NCI-H748 treated with DMSO at 0.1 percent for 48 hours (cell line): ENCODE results near the gene SNRPE.
"Not testable (repeated sequence)": the region's sequence is repeated elsewhere in the genome, so short reads cannot be mapped to it uniquely, and the experiment has no call there.

Experiments used
- DNase-seq: peaks from one replicate; lab custom pipeline; 2025; lab: John Stamatoyannopoulos, UW

SNRPE gene

DNA sequence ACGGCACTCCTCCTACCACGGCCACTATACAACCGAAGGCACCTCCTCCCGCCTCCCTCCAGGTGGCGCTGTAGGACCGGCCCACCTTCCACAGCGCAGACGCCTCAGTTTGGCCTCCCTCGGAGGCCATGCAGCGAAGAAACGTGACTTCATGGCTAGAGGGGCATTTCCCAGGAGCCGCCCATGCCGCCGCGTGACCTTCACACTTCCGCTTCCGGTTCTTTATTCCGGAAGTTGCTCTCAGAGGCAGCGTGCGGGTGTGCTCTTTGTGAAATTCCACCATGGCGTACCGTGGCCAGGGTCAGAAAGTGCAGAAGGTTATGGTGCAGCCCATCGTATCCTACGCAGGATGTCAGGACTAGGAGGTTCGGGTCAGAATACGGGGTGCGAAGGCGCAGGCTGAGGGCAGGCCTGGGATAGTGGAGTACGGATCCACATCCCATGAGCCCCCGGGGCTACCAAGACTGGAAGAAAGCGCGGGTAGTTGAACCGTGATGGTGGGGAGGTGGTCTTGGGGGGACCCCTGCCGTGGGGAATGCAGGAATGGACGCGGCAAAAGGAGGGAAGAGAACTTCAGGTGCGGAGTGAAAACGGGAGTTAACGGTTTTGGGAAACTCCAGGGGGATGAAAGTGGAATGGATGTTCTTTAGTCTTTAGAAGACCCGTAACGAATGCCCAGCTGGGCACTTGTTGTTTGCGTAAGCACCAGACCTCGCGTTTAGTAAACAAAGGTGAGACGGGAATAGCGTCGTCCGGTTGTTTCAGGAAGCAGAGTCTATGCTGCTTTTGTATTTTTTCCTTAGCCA is at the start of gene SNRPE:
SNRPE (plus strand) TSS at position 221 of the 806 bp plus-strand sequence; CDS start at position 282, 61 bp downstream.
- peak; percentile 80 for DNase-seq

- no peak for DNase-seq
Observed at GRCh38 chr1:203813581-203814341, 47.6 kb upstream of the SNRPE start.

GRCh38 chr1:203818399-203818798 is 43.0 kb upstream of the SNRPE start:
- DNase-seq: no peak

- DNase-seq: no peak
Observed at GRCh38 chr1:203823306-203823705, 38.1 kb upstream of the SNRPE start.

GRCh38 chr1:203826175-203826574 is 35.2 kb upstream of the SNRPE start:
- DNase-seq: no peak

DNA sequence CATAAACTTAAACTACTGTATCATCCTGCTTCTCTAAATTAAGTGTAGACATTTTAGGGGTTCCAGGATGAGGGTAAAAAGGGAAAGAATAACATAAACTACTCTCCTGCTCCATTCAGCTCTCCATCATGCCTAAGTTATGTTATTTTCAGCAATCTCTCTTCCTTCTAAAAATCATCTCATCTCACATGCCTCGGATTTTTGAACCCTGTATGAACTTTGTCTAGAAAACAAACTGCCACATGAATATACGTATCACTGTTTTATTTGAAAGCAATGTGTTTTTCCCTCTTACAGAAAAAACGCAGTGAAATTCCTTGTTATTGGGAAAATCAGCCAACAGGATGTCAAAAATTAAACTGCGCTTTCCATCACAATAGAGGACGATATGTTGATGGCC is 33.4 kb upstream of the SNRPE start:
- no peak for DNase-seq

- DNase-seq: no peak
Observed at GRCh38 chr1:203828503-203828902, 32.9 kb upstream of the SNRPE start.

GRCh38 chr1:203829247-203829646 is 32.2 kb upstream of the SNRPE start:
- not testable (repeated sequence) for DNase-seq

GRCh38 chr1:203835476-203835875 is 25.9 kb upstream of the SNRPE start:
- no peak for DNase-seq

- no peak for DNase-seq
Observed at GRCh38 chr1:203839081-203839480, 22.3 kb upstream of the SNRPE start.

DNA sequence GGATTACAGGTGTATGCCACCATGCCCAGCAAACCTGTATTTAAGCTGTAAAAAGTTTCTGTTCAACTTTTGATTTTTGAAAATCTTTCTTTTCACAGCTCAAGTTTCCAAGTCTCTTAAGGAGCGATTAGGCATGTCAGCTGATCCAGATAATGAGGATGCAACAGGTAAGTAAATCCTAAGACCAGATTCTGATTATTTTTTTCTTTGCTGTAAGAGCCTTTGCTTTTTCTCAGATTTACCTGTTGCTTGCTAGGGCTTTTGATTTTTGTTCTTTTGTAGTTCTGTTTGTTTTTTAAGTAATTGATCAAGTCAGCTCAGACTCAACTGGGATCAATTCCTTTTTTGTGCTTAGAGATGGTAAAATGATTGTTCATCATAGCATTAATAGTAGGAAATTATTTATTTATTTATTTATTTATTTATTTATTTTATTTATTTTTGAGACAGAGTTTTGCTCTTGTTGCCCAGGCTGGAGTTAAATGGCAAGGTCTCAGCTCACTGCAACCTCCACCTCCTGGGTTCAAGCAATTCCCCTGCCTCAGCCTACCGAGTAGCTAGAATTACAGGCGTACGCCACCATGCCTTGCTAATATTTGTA is 21.1 kb upstream of the SNRPE start:
- no peak for DNase-seq

DNA sequence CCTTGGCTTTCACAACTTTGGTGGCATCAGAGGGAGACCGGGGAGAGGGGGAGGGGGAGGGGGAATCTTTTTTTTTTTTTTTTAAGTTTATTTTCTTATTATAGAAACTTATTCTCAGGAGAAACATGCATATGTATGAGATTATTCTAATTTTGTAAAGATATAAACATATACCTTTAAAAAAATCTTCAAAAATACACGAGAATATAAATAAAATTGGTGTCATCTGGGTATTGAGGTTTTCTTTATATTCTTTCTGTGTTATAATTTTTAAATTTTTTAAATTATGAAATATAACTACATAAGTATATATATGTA is 18.9 kb upstream of the SNRPE start:
- no peak for DNase-seq

DNA sequence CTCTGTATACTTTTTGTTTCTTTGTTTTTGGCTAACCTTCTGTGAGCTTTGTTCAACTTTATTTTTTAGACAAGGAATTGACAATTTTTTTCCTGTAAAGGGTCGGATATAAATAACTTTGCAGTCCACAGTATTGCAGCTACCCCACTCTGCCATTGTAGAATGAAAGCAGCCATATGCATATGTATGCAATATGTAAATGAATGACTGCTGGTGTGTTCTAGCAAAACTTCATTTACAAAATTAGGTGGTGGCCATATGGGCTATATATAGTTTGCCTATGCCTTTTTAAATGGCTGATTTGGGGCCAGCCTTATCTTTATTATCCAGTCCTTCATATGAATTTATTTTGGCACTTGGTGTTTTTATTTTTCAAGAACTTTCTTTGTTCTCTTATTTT is 18.0 kb upstream of the SNRPE start:
- DNase-seq: no peak

DNA sequence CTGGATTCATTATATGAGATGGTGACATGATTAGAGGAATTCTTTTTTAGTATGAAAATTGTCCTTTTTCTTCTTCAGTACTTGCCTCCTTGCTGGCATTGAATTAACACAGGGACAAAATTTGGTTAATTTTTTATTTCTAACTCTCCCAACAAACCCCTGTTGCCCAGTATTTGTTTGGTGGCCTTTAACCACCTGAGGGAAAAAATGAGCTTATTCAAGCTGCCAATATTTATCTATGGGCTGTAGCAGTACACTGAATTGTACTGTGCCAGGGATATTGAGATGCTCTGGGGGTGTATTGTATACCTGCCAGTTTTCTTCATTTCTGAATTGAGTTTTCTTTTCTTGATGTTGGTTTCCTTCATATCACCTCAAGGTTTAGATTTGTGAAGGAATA is 8.3 kb upstream of the SNRPE start:
- DNase-seq: not testable (repeated sequence)

DNA sequence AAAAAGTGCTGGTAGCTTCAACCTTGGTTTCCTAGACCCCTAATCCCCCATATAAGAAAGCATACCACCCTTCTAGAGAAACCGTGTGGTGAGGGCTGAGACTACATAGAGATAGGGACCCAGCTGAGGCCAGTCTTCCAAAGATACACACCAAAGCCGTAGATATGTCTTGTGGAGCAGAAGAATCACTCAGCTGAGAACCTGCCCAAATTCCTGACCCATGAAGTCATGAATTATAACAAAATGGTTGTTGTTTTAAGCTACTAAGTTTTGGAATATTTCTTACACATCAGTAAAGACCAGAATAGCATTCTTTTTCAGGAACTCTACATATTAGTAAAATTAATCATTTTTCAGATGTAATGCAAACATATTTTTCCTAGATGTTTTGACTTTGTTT is 3.3 kb upstream of the SNRPE start:
- no peak for DNase-seq

DNA sequence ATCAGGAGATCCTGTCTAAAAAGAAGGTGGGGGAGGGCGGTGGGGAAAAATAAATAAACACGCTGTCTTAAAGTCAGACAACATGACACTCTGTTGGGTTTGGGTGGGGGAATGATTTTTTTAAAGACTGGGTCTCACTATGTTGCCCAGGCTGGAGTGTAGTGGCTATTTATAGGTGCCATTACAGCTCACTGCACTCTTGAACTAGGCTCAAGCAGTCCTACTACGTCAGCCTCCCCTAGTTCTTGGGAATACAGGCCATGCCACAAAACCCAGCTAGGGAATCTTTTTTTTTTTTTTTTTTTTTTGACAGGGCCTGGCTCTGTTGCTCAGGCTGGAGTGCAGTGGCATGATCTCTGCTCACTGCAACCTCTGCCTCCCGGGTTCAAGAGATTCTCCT is 2.4 kb upstream of the SNRPE start:
- DNase-seq: no peak

GRCh38 chr1:203860396-203861025 is 888 bp upstream of the SNRPE start:
- DNase-seq: no peak

- DNase-seq: no peak
Observed at GRCh38 chr1:203867802-203868201, 6.4 kb downstream of the SNRPE start.

DNA sequence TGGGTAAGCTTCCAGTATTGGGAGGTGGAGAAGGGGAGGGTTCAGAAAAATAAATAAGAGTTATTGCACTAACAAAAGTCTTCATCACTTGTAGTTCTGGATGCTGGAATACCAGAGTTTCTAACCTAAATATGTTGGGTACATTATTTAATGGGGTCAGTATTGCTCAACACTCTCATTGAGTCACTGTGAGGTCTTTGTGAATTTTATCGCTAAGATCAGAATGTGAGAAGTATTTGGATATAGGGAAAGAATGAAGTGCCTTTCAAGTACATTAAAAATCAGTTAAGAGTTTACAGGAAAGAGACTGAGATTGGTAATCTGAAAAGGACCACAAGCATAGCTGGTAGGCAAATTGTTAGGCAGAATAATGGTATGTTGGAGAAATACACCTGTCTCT is 8.8 kb downstream of the SNRPE start:
- DNase-seq: no peak

DNA sequence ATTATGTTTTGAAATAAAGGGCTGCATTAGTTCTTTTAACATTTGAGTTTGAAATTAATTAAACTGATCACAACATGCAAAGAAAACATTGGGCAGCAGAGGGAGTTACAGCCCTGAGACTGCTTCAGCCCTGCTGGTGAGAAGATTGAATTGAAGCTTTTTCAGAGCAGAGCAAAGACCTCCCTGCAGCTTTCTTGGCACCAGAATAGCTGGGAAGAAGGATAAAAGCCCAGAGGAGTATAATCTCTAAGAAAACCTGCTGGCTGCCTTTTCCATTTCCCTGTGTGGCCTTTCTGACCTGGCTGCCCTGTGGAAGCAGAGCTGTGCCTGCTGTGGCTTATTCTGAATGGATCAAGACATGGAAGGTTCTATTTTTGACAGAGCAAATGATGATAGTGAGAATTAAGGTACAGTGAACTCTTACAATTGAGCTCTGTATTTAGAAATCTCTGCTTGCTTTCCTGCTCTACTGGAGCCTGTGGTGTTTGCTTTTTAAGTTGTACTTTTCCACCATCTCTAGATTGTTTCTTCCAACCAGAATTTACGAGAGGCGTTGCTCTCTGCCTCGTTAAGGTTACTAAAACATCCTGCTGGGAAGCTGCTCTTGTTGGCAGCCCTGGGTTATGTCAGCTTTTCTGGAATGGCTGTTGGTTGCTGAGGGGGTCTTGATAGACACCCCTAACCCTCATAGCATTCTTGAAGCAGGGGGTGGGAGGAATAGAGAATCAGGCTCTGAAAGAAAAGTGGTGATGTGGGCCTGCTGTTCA is 9.9 kb downstream of the SNRPE start:
- no peak for DNase-seq

- no peak for DNase-seq
Observed at GRCh38 chr1:203873094-203873493, 11.7 kb downstream of the SNRPE start.

DNA sequence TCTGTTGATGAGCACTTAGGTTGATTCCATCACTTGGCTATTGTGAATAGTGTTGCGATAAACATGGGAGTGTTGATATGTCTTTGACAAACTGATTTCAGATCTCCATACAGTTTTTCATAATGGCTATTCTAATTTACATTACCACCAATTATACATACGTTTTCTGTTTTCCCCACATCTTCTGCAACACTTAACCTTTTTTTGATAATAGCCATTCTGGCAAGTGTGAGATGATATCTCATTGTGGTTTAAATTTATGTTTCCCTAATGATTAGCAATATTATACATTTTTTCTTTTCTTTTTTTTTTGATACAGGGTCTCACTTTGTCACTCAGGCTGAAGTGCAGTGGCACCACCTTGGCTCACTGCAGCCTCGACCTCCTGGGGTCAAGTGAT is 17.0 kb downstream of the SNRPE start:
- no peak for DNase-seq
